Adrenal gland (tissue), 12 donors: ENCODE data around the gene SURF6. TPM values are rescaled to one million over a fixed set of nuclear protein-coding genes. Genes with fewer than 3 reads are reported as not detected.

Experiments used
- DNase-seq, 7 donors: peaks; one replicate each; pipeline ENCODE4 v3.0.0-alpha.2; 2019 to 2020
- H3K27ac ChIP-seq, 5 donors: fragments of 200-600 bp; sonication (generic) in 4 of 5; 1 replicate in 3 of 5; 2 replicates in 2 of 5; pipeline versions ENCODE4 v1.5.1 to v1.8.0; 2016 to 2020; ENCODE audit warnings: mild to moderate bottlenecking in 1 of 5
- H3K27me3 ChIP-seq: fragments of 200-600 bp; 2 replicates; pipeline ENCODE4 v1.8.0; 2021
- H3K36me3 ChIP-seq, 2 donors: fragments of 200-600 bp; replicated peaks in 1 of 2; 1 replicate in 1 of 2; 2 replicates in 1 of 2; pipeline versions ENCODE4 v1.5.1 to v1.8.0; 2018 to 2022
- H3K4me1 ChIP-seq, 2 donors: fragments of 200-600 bp; replicated peaks in 1 of 2; 1 replicate in 1 of 2; 2 replicates in 1 of 2; pipeline versions ENCODE4 v1.5.1 to v1.8.0; 2018 to 2021
- H3K4me3 ChIP-seq, 4 donors: fragments of 200-600 bp; sonication (generic) in 3 of 4; one replicate each; pipeline ENCODE4 v1.5.1; 2016 to 2018
- H3K9me3 ChIP-seq, 3 donors: fragments of 200-600 bp; sonication (generic) in 1 of 3; replicated peaks in 1 of 3; 1 replicate in 2 of 3; 2 replicates in 1 of 3; pipeline versions ENCODE4 v1.5.1 to v1.8.0; 2016 to 2021
- CTCF ChIP-seq, 6 experiments: fragments of 450-650 bp in 4 of 6; fragments of 200-600 bp in 2 of 6; sonication (generic) in 1 of 6; IDR thresholded peaks; 1 replicate in 5 of 6; 2 replicates in 1 of 6; pipeline versions ENCODE4 v1.5.1 to v1.8.0; 2016 to 2021; ENCODE audit warnings: antibody characterized with exemption in 6 of 6, mild to moderate bottlenecking in 2 of 6, moderate library complexity in 1 of 6
- POLR2A ChIP-seq, 2 donors: fragments of 450-650 bp; IDR thresholded peaks; one replicate each; pipeline ENCODE4 v1.6.1; 2017; ENCODE audit warnings: antibody characterized with exemption in 2 of 2, mild to moderate bottlenecking in 2 of 2, moderate library complexity in 1 of 2
- WGBS, 4 donors: extraction: QIAGEN DNeasy Blood & Tissue Kit in 2 of 4; methylation state at CpG; one replicate each; pipeline versions ENCODE4 v1.1.5 to v1.1.7; 2013 to 2017; 5-methylcytosine and 5-hydroxymethylcytosine counted together
- intact Hi-C, 2 donors: fragments of 100-400 bp; cut with DNase I; formaldehyde crosslinking; loops; one replicate each; pipeline versions ENCODE4 v1.14.1 to v1.15.0; 2022 to 2023
- polyA plus RNA-seq, 3 donors: library from polyadenylated mRNA; stranded (reverse); fragments of 200-250 nt in 2 of 3; fragments of 350-450 nt in 1 of 3; fragmentation: Illumina TruSeq in 1 of 3; extraction: RNeasy Lipid Tissue Mini Kit (QIAGEN cat#74804) in 1 of 3; gene quantifications; one replicate each; pipeline ENCODE4 v1.2.3, GENCODE V29; 2013 to 2014
- total RNA-seq, 9 donors: library from RNA; depleted of rRNA in 4 of 9; stranded (reverse); fragments of >200 nt in 4 of 9; fragments of 120-200 nt in 1 of 9; fragmentation: NEBNext Ultra II Directional in 1 of 9; extraction: Animal tissue kit (Norgen Biotek cat#: 25700) in 1 of 9; gene quantifications; one replicate each; pipeline versions ENCODE4 v1.1.0 to v1.2.4, GENCODE V29; 2013 to 2023
- donor health status: healthy with polysubstance abuse.
- donor health status: Bipolar disorder and iron deficiency.
- donor health status: DM: yes; HTN: yes; CAD: no.
- donor health status: DM: no; HTN: no; CAD: no.
- donor health status: DM: no; HTN: no; CAD: no.
- donor health status: DM: yes; HTN: yes; CAD: no.

SURF6 gene
- total and polyA plus RNA-seq, 12 donors, result 6.2 to 42.2 (median 23.1) TPM

GRCh38 chr9:133353548-133353947 lies 17.6 kb upstream of the SURF6 start:
- intact Hi-C loops, result loop anchor here (10.0 kb wide), 1 partner anchor 131 kb away; no protein-coding TSS in a partner anchor
- DNase-seq, result no peak
- no peak overlapping the region for H3K27ac ChIP-seq
- no peak for TF ChIP-seq CTCF (IDR thresholded peaks at IDR 0.05)
- no peak for TF ChIP-seq POLR2A (IDR thresholded peaks at IDR 0.05)
- H3K27me3 ChIP-seq, result no peaks in the 10 kb centered on the region
- H3K4me3 ChIP-seq, result no peak overlapping the region
- no peaks in the 10 kb centered on the region for H3K9me3 ChIP-seq
- H3K36me3 ChIP-seq, result peaks cover 0 to 44% of the 10 kb centered on the region in 2 donors
- 73 to 85% (median 77%) methylated on average over 2 to 5 of the region's 5 CpGs for WGBS, 4 donors
- peaks cover 19 to 36% of the 10 kb centered on the region in 2 donors for H3K4me1 ChIP-seq

- Histone ChIP-seq H3K4me3 (no peak overlapping the region), H3K9me3 (no peaks in the 10 kb centered on the region), H3K27me3 (no peaks in the 10 kb centered on the region), H3K4me1 (peaks cover 19 to 36% of the 10 kb centered on the region in 2 donors), H3K27ac (no peak overlapping the region), H3K36me3 (peaks cover 0 to 44% of the 10 kb centered on the region in 2 donors)
- DNase-seq, result no peak
- 72 to 80% (median 78%) methylated on average over 8 of the region's 8 CpGs for WGBS, 4 donors
- TF ChIP-seq CTCF (IDR thresholded peaks at IDR 0.05), result no peak
- TF ChIP-seq POLR2A (IDR thresholded peaks at IDR 0.05), result no peak
- intact Hi-C loops, result loop anchor here (10.0 kb wide), 1 partner anchor 132 kb away; no protein-coding TSS in a partner anchor
Measured at GRCh38 chr9:133352635-133353340, 16.8 kb upstream of the SURF6 start.

DNA sequence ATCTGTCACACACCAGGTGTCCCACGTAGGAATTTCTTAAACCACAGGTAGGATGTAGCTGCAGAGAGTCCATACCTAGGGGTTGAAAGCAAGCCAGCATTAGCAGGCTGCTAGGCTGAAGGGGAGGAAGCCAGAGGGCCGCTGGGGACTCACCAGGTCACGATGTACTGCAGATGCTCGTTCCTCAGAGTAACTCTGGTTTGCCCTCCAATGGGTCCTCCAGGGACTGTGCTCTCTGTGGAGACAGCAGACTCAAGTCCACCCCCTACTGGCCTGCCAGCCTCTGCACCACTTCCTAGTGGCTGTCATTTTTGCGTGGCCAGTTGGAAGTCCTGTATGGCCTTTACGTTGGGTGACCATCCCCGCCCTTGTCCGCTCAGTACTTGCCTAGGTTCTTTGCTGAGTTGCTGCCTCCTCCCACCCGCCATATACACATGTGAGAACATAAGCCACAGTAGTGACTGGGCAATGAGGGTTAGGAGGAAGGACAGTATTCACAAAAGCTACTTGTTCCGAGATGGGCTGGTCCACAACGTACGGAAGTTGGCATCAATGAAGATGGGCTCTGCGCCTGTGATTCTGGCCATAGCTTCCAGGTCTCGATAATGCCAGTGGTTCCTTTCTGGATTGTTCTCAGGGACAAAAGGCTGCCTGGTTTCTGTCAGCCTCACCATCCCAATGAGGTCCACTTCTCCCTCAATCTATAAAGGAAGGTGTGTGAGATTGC lies 16.1 kb upstream of the SURF6 start:
- no peak overlapping the region for H3K4me3 ChIP-seq
- H3K9me3 ChIP-seq, result no peaks in the 10 kb centered on the region
- intact Hi-C loops, result loop anchor here (10.0 kb wide), 1 partner anchor 133 kb away; no protein-coding TSS in a partner anchor
- TF ChIP-seq POLR2A (IDR thresholded peaks at IDR 0.05) (no peak), CTCF (IDR thresholded peaks at IDR 0.05) (peak; percentile 16 to 52 (median 40))
- peak in 6 of 7 donors; percentile 48 to 76 (median 58) for DNase-seq
- peak overlapping the region in 1 of 5 donors; percentile 24 for H3K27ac ChIP-seq
- peaks cover 0 to 44% of the 10 kb centered on the region in 2 donors for H3K36me3 ChIP-seq
- 78 to 90% (median 79%) methylated on average over 13 to 14 of the region's 14 CpGs for WGBS, 4 donors
- H3K4me1 ChIP-seq, result peaks cover 18 to 31% of the 10 kb centered on the region in 2 donors
- no peaks in the 10 kb centered on the region for H3K27me3 ChIP-seq

DNA sequence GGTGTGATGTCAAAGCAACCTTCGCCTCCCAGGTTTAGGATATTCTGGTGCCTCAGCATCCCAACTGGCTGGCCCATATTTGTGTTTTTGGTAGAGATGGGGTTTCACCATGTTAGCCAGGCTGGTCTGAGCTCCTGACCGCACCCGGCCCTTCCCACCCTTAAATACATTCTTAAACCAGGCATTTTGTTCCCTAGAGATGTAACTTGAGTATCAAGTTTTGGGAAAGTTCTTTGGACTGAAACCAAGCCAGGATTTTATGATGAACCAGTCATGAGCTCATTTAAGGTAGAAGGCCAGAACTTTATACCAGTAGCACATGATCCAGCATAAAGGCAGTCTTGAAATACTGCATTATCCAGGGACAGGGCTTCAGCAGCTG lies 15.5 kb upstream of the SURF6 start:
- intact Hi-C loops, result loop anchor here (10.0 kb wide), 1 partner anchor 133 kb away; no protein-coding TSS in a partner anchor
- peak overlapping the region in 1 of 5 donors; percentile 24 for H3K27ac ChIP-seq
- H3K27me3 ChIP-seq, result no peaks in the 10 kb centered on the region
- 87 to 94% (median 89%) methylated on average over 3 of the region's 3 CpGs for WGBS, 4 donors
- H3K9me3 ChIP-seq, result no peaks in the 10 kb centered on the region
- no peak for TF ChIP-seq POLR2A (IDR thresholded peaks at IDR 0.05)
- TF ChIP-seq CTCF (IDR thresholded peaks at IDR 0.05), result no peak
- no peak for DNase-seq
- peaks cover 0 to 44% of the 10 kb centered on the region in 2 donors for H3K36me3 ChIP-seq
- no peak overlapping the region for H3K4me3 ChIP-seq
- peaks cover 15 to 33% of the 10 kb centered on the region in 2 donors for H3K4me1 ChIP-seq
